NCI-H526 treated with DMSO at 0.1 percent for 48 hours (cell line): ENCODE data around the gene BMAL2.

Experiments
- DNase-seq: peaks from one replicate; lab custom pipeline; 2025; lab: John Stamatoyannopoulos, UW

BMAL2 gene, protein sequence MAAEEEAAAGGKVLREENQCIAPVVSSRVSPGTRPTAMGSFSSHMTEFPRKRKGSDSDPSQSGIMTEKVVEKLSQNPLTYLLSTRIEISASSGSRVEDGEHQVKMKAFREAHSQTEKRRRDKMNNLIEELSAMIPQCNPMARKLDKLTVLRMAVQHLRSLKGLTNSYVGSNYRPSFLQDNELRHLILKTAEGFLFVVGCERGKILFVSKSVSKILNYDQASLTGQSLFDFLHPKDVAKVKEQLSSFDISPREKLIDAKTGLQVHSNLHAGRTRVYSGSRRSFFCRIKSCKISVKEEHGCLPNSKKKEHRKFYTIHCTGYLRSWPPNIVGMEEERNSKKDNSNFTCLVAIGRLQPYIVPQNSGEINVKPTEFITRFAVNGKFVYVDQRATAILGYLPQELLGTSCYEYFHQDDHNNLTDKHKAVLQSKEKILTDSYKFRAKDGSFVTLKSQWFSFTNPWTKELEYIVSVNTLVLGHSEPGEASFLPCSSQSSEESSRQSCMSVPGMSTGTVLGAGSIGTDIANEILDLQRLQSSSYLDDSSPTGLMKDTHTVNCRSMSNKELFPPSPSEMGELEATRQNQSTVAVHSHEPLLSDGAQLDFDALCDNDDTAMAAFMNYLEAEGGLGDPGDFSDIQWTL

DNA sequence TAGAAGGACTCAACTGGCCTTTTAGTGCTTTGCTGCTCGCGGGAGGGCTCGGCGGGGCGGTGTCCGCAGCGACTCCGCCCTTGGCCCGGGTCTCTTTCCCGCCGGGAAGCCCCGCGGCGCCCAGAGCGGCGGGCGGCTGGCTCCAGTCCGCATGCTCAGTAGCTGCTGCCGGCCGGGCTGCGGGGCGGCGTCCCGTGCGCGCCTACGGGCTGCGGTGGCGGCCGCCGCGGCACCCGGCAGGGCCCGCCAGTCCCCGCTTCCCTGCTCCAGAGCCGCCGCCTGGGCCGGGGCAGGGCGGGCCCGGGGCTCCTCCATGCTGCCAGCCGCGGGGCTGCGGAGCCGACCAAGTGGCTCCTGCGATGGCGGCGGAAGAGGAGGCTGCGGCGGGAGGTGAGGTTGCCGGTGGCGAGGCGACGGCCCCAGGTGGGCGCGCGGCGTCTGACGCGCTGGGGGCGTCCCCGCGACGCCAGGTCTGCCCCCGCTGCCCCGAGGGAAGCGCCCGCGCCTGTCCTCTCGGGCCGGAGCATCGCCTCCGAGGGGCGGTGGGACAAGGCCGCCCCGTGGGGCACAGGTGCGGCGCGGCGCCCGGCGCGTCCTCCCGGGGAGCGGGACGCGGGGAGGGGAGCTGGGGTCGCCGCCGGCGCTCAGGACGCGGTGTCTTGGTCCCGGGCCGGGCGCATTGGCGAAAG is at the start of gene BMAL2:
Gene BMAL2, plus strand, starts transcription at position 123 of the 689 bp plus-strand sequence. Its CDS starts 237 bp downstream, at position 360.
- DNase-seq, result peak; percentile 44

GRCh38 chr12:27284021-27284420 is 48.6 kb upstream of the BMAL2 start:
- no peak for DNase-seq

GRCh38 chr12:27284751-27285150 is 47.9 kb upstream of the BMAL2 start:
- DNase-seq, result no peak

- DNase-seq, result no peak
Observed at GRCh38 chr12:27285403-27285802, 47.2 kb upstream of the BMAL2 start.

GRCh38 chr12:27289414-27289813 is 43.2 kb upstream of the BMAL2 start:
- no peak for DNase-seq

DNA sequence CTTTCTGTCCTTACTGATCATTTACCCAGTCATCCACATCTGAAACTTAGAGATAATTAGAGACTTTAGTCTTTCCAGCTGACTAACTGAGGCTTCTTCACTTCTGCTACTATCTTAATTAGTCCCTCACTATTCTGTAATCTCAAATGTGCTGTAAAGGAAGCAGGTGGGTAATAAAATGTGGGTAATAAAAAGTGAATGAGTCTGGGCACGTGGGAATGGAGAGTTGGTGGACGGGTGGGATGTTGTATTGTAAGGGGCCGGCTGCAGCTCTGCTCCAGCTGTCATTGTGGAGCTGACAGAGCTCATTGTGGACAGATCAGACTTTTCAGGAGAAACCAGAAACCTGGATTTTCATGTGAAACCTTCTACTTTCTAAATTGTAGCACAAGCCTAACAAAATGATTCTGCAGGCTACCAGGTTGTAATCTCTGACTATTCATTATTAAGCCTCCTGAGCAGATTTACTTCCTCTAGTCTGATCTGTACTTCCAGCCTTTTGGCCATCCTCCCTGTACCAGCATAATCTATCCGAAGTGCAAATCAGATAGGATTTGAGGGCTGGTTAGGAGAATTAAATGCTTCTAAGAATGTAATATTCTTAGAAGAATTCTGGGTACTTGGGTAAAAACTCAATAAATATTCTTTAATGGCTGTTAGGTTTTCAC is 42.0 kb upstream of the BMAL2 start:
- peak; percentile 47 for DNase-seq

DNA sequence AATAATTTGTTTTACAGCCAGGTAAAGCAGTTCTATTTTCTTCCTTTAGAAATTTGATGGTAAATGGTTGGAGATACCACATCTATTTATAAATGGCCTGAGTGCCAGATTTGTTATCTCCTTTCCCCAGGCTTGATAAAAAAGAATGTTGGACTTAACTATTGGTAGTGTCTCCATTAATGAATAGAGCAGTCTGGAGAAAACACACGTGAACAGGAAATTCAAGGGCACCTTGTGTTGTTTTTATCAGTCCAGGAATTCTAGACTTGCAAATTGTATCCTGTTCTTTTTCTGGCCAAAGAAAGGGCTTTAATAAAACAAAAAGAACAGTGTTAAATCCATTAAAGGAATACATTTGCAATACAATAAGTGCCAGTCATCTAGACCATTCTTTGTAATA is 40.8 kb upstream of the BMAL2 start:
- no peak for DNase-seq

GRCh38 chr12:27292718-27293117 is 39.9 kb upstream of the BMAL2 start:
- DNase-seq, result no peak

- DNase-seq, result no peak
Observed at GRCh38 chr12:27293463-27293862, 39.2 kb upstream of the BMAL2 start.

GRCh38 chr12:27296674-27297073 is 36.0 kb upstream of the BMAL2 start:
- no peak for DNase-seq

GRCh38 chr12:27297566-27297965 is 35.1 kb upstream of the BMAL2 start:
- no peak for DNase-seq

GRCh38 chr12:27299102-27299501 is 33.5 kb upstream of the BMAL2 start:
- no peak for DNase-seq

GRCh38 chr12:27300226-27300625 is 32.4 kb upstream of the BMAL2 start:
- no peak for DNase-seq

DNA sequence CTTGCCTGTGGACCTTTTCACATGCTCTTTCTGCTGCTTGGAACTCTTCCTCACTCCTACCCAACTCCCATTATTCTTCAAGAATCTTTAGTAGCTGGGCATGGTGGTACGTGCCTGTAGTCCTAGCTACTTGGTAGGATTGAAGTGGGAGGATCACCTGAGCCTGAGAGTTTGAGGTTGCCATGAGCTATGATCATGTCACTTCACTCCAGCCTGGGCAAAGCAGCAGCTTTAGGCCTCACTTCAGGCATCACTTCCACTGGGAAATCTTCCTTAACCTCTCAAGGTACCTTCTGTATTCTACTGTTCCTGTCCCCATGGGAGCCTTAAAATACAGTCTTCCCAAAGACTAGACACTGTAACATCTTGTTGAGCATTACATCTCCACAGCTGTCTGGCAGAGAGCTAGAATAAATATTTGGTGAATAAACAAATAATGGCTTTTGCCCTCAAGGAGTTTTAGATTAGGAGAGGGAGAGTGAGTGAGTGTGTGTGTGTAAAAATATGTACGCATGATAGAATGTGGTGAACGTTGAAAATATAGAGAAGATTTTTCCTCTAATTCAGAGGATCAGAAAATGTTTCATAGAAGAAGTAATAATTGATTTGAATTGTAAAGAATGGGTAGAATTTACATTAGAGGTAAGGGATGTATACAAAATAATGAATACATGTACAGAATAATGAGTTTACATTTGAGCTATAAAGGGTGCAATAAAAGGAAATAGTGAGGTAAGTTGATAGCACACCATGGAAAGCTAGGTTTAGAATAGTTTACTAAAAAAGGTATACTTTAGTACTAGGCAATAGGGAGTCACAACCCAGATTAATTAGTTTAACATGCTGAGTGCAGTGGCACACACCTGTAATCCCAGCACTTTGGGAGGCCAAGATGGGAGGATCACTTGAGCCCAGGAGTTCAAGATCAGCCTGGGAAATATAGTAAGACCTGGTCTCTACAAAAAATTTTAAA is 29.2 kb upstream of the BMAL2 start:
- DNase-seq, result peak; percentile 75

DNA sequence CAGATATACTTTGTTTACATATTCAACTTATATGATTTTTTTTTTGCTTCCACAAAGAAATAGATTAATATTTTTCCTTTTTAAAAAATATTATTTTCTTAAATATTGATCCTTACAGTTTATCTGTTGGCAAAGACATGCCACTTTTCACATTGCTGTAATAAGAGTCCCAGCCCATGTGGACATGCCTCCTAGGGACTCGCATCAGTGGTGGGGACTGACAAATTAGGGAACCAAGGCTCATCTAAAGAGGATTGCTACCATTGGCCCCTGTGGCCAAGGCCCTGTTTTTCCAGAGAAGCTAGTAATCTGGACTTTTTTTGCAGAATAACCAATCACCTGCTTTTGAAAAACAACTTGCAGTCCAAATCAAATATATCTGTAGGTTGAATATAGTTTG is 27.8 kb upstream of the BMAL2 start:
- no peak for DNase-seq

GRCh38 chr12:27305673-27306456 is 26.8 kb upstream of the BMAL2 start:
- peak; percentile 6 for DNase-seq

- no peak for DNase-seq
Observed at GRCh38 chr12:27309293-27309994, 23.2 kb upstream of the BMAL2 start.

DNA sequence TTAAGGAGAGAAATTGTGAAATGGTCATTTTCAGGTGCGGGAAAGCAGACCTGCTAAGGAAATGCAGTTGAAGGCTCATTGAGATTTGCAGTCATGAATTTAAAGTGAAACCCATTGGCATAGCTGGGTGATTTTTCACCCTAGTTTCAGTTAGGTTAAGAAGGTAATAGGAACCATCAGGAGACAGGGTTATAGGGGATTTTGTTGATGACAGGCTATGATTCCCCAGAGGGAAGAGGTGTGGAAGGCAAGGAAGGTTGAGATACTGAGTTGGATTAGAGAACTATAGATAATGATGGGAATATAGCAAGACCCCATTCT is 22.7 kb upstream of the BMAL2 start:
- DNase-seq, result no peak

- DNase-seq, result no peak
Observed at GRCh38 chr12:27316947-27317346, 15.7 kb upstream of the BMAL2 start.

GRCh38 chr12:27319409-27319808 is 13.2 kb upstream of the BMAL2 start:
- DNase-seq, result no peak
